Measurements from ENCODE around the gene RAD51B.

- TF ChIP-seq ATF2 (CRISPR knock-in tag; IDR thresholded peaks at IDR 0.05; ENCODE audit: borderline replicate concordance, low read depth) (no peak), ATF6 (CRISPR knock-in tag; IDR thresholded peaks at IDR 0.05) (no peak), CTCF (IDR thresholded peaks at IDR 0.05) (no peak), NFE2L1 (CRISPR knock-in tag; IDR thresholded peaks at IDR 0.05) (no peak), ZSCAN18 (CRISPR knock-in tag; IDR thresholded peaks at IDR 0.05) (no peak), TEAD4 (CRISPR knock-in tag; IDR thresholded peaks at IDR 0.05) (no peak), STAT6 (CRISPR knock-in tag; conservative IDR thresholded peaks at IDR 0.05; ENCODE audit: low read depth) (no peak), MLX (CRISPR knock-in tag; IDR thresholded peaks at IDR 0.05) (no peak), EMX1 (CRISPR knock-in tag; IDR thresholded peaks at IDR 0.05) (no peak), ZBTB21 (CRISPR knock-in tag; IDR thresholded peaks at IDR 0.05; ENCODE audit: borderline replicate concordance) (no peak), MAX (CRISPR knock-in tag; IDR thresholded peaks at IDR 0.05) (no peak), USF1 (CRISPR knock-in tag; IDR thresholded peaks at IDR 0.05) (no peak), USF2 (CRISPR knock-in tag; IDR thresholded peaks at IDR 0.05) (no peak), NR2C2 (CRISPR knock-in tag; IDR thresholded peaks at IDR 0.05) (no peak)
These were observed 907.9 kb downstream of the RAD51B start for GRCh38 chr14:68727315-68728047.
